ENCODE data around the gene SLC44A5.

SLC44A5 gene

GRCh38 chr1:75539230-75540116 lies 71.4 kb downstream of the SLC44A5 start:
- H3K27ac Mint-ChIP-seq (ENCODE audit: low read depth), result no peak overlapping the region
- H3K27me3 Mint-ChIP-seq, result no peaks in the 10 kb centered on the region
- no peaks in the 10 kb centered on the region for H3K4me1 Mint-ChIP-seq
- no peaks in the 10 kb centered on the region for H3K9me3 Mint-ChIP-seq
- DNase-seq (ENCODE audit: low spot score in 2 of 2) (no peak), ATAC-seq (replicated peaks; ENCODE audit: extremely low read depth, poor library complexity, severe bottlenecking) (no peak)
- H3K36me3 Mint-ChIP-seq (ENCODE audit: insufficient read depth), result no peaks in the 10 kb centered on the region
- H3K4me3 Mint-ChIP-seq, result no peak overlapping the region

GRCh38 chr1:75533085-75533484 lies 77.8 kb downstream of the SLC44A5 start:
- no peaks in the 10 kb centered on the region for H3K4me1 Mint-ChIP-seq
- H3K27ac Mint-ChIP-seq (ENCODE audit: low read depth), result no peak overlapping the region

GRCh38 chr1:75531570-75531969 lies 79.3 kb downstream of the SLC44A5 start:
- Mint-ChIP-seq H3K36me3 (ENCODE audit: insufficient read depth) (no peaks in the 10 kb centered on the region), H3K4me3 (no peak overlapping the region), H3K27ac (ENCODE audit: low read depth) (no peak overlapping the region), H3K27me3 (peaks cover 10% of the 10 kb centered on the region), H3K4me1 (no peaks in the 10 kb centered on the region), H3K9me3 (no peaks in the 10 kb centered on the region)
- no peak for ATAC-seq (replicated peaks; ENCODE audit: extremely low read depth, poor library complexity, severe bottlenecking)
- DNase-seq (ENCODE audit: low spot score in 2 of 2), result no peak

More at GRCh38 chr1:75533085-75533484, 77.8 kb downstream of the SLC44A5 start:
- ATAC-seq (replicated peaks; ENCODE audit: extremely low read depth, poor library complexity, severe bottlenecking), result no peak
- Mint-ChIP-seq H3K9me3 (no peaks in the 10 kb centered on the region), H3K27me3 (peaks cover 10% of the 10 kb centered on the region), H3K36me3 (ENCODE audit: insufficient read depth) (no peaks in the 10 kb centered on the region), H3K4me3 (no peak overlapping the region)
- DNase-seq (ENCODE audit: low spot score in 2 of 2), result no peak

GRCh38 chr1:75529488-75529887 lies 81.4 kb downstream of the SLC44A5 start:
- no peaks in the 10 kb centered on the region for H3K36me3 Mint-ChIP-seq (ENCODE audit: insufficient read depth)
- H3K27ac Mint-ChIP-seq (ENCODE audit: low read depth), result no peak overlapping the region
- H3K27me3 Mint-ChIP-seq, result peaks cover 10% of the 10 kb centered on the region
- H3K9me3 Mint-ChIP-seq, result no peaks in the 10 kb centered on the region
- ATAC-seq (replicated peaks; ENCODE audit: extremely low read depth, poor library complexity, severe bottlenecking) (no peak), DNase-seq (ENCODE audit: low spot score in 2 of 2) (no peak)
- no peaks in the 10 kb centered on the region for H3K4me1 Mint-ChIP-seq
- no peak overlapping the region for H3K4me3 Mint-ChIP-seq

GRCh38 chr1:75528001-75528400 lies 82.9 kb downstream of the SLC44A5 start:
- Mint-ChIP-seq H3K27me3 (peaks cover 10% of the 10 kb centered on the region), H3K36me3 (ENCODE audit: insufficient read depth) (no peaks in the 10 kb centered on the region), H3K4me3 (no peak overlapping the region), H3K4me1 (no peaks in the 10 kb centered on the region), H3K27ac (ENCODE audit: low read depth) (no peak overlapping the region), H3K9me3 (peaks cover 4% of the 10 kb centered on the region)
- DNase-seq (ENCODE audit: low spot score in 2 of 2), result no peak
- no peak for ATAC-seq (replicated peaks; ENCODE audit: extremely low read depth, poor library complexity, severe bottlenecking)

- Mint-ChIP-seq H3K36me3 (ENCODE audit: insufficient read depth) (no peaks in the 10 kb centered on the region), H3K4me3 (no peak overlapping the region), H3K27me3 (no peaks in the 10 kb centered on the region), H3K4me1 (no peaks in the 10 kb centered on the region), H3K9me3 (peaks cover 4% of the 10 kb centered on the region), H3K27ac (ENCODE audit: low read depth) (no peak overlapping the region)
- ATAC-seq (replicated peaks; ENCODE audit: extremely low read depth, poor library complexity, severe bottlenecking) (no peak), DNase-seq (ENCODE audit: low spot score in 2 of 2) (no peak)
Measured at GRCh38 chr1:75522389-75522788, 88.5 kb downstream of the SLC44A5 start.

GRCh38 chr1:75521658-75522057 lies 89.3 kb downstream of the SLC44A5 start:
- Mint-ChIP-seq H3K4me1 (no peaks in the 10 kb centered on the region), H3K9me3 (peaks cover 4% of the 10 kb centered on the region), H3K27me3 (no peaks in the 10 kb centered on the region), H3K27ac (ENCODE audit: low read depth) (no peak overlapping the region), H3K36me3 (ENCODE audit: insufficient read depth) (no peaks in the 10 kb centered on the region), H3K4me3 (no peak overlapping the region)
- DNase-seq (ENCODE audit: low spot score in 2 of 2) (no peak), ATAC-seq (replicated peaks; ENCODE audit: extremely low read depth, poor library complexity, severe bottlenecking) (no peak)

- ATAC-seq (replicated peaks; ENCODE audit: extremely low read depth, poor library complexity, severe bottlenecking) (no peak), DNase-seq (ENCODE audit: low spot score in 2 of 2) (no peak)
- no peaks in the 10 kb centered on the region for H3K36me3 Mint-ChIP-seq (ENCODE audit: insufficient read depth)
- H3K9me3 Mint-ChIP-seq, result peaks cover 4% of the 10 kb centered on the region
- no peaks in the 10 kb centered on the region for H3K4me1 Mint-ChIP-seq
- H3K4me3 Mint-ChIP-seq, result no peak overlapping the region
- no peaks in the 10 kb centered on the region for H3K27me3 Mint-ChIP-seq
- H3K27ac Mint-ChIP-seq (ENCODE audit: low read depth), result no peak overlapping the region
Measured at GRCh38 chr1:75520862-75521475, 89.9 kb downstream of the SLC44A5 start.

GRCh38 chr1:75519651-75520427 lies 91.1 kb downstream of the SLC44A5 start:
- ATAC-seq (replicated peaks; ENCODE audit: extremely low read depth, poor library complexity, severe bottlenecking) (no peak), DNase-seq (ENCODE audit: low spot score in 2 of 2) (no peak)
- Mint-ChIP-seq H3K27ac (ENCODE audit: low read depth) (no peak overlapping the region), H3K27me3 (no peaks in the 10 kb centered on the region), H3K4me3 (no peak overlapping the region), H3K36me3 (ENCODE audit: insufficient read depth) (no peaks in the 10 kb centered on the region), H3K4me1 (no peaks in the 10 kb centered on the region), H3K9me3 (peaks cover 4% of the 10 kb centered on the region)

- Mint-ChIP-seq H3K27ac (ENCODE audit: low read depth) (no peak overlapping the region), H3K27me3 (no peaks in the 10 kb centered on the region), H3K36me3 (ENCODE audit: insufficient read depth) (no peaks in the 10 kb centered on the region), H3K4me3 (no peak overlapping the region), H3K4me1 (no peaks in the 10 kb centered on the region), H3K9me3 (no peaks in the 10 kb centered on the region)
- no peak for DNase-seq (ENCODE audit: low spot score in 2 of 2)
- ATAC-seq (replicated peaks; ENCODE audit: extremely low read depth, poor library complexity, severe bottlenecking), result no peak
Measured at GRCh38 chr1:75518686-75519085, 92.2 kb downstream of the SLC44A5 start.

- no peak for DNase-seq (ENCODE audit: low spot score in 2 of 2)
- H3K9me3 Mint-ChIP-seq, result no peaks in the 10 kb centered on the region
- H3K27ac Mint-ChIP-seq (ENCODE audit: low read depth), result no peak overlapping the region
- H3K4me1 Mint-ChIP-seq, result no peaks in the 10 kb centered on the region
- no peaks in the 10 kb centered on the region for H3K36me3 Mint-ChIP-seq (ENCODE audit: insufficient read depth)
- H3K4me3 Mint-ChIP-seq, result no peak overlapping the region
- ATAC-seq (replicated peaks; ENCODE audit: extremely low read depth, poor library complexity, severe bottlenecking), result no peak
- peaks cover 1% of the 10 kb centered on the region for H3K27me3 Mint-ChIP-seq
Measured at GRCh38 chr1:75514270-75514669, 96.6 kb downstream of the SLC44A5 start.

- no peak for DNase-seq (ENCODE audit: low spot score in 2 of 2)
- Mint-ChIP-seq H3K4me1 (no peaks in the 10 kb centered on the region), H3K9me3 (no peaks in the 10 kb centered on the region), H3K4me3 (no peak overlapping the region), H3K36me3 (ENCODE audit: insufficient read depth) (no peaks in the 10 kb centered on the region), H3K27me3 (peaks cover 15% of the 10 kb centered on the region), H3K27ac (ENCODE audit: low read depth) (no peak overlapping the region)
- ATAC-seq (replicated peaks; ENCODE audit: extremely low read depth, poor library complexity, severe bottlenecking), result no peak
Measured at GRCh38 chr1:75506976-75507375, 103.9 kb downstream of the SLC44A5 start.

All from central memory CD8-positive, alpha-beta T cell (primary cell).